ENCODE measurements around the gene VWDE.

Gene VWDE

DNA sequence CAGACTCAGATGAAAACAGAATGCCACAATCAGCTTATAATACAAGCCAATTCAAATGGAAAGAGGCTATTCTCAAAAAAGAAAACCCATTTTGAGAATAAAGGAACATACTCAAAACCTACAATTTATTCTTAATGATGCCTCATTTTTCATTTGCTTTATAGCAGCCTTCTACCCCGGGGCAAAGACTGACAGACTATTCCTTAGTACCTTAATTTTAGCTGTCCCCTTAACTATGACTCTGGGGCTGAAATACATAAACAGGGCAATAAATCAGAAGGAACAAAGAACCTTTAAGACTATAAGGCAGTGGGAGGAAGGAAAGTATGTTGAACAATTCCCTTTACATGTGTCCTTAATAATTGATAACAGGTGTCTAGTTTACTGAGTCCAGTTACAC lies 115.8 kb downstream of the VWDE start:
- Histone ChIP-seq H3K4ac (ENCODE audit: low read depth in 1 of 2, low read length in 2 of 2) (no peak overlapping the region), H3K4me1 (ENCODE audit: control insufficient read depth, insufficient read depth, low read depth, low read length) (no peaks in the 10 kb centered on the region), H3K9ac (ENCODE audit: low read length) (no peak overlapping the region), H3K4me3 (ENCODE audit: insufficient read depth in 1 of 2, low read depth in 1 of 2, low read length in 2 of 2) (no peak overlapping the region), H3K9me3 (ENCODE audit: control insufficient read depth, low read length) (peaks cover 7% of the 10 kb centered on the region), H3K18ac (ENCODE audit: low read depth in 1 of 2, low read length in 2 of 2) (no peak overlapping the region), H3K27me3 (ENCODE audit: control insufficient read depth in 1 of 2, insufficient read depth in 1 of 2, low read length in 2 of 2) (no peaks in the 10 kb centered on the region), H4K8ac (ENCODE audit: low read length) (no peak overlapping the region), H2AK5ac (ENCODE audit: low read length, severe bottlenecking) (no peak overlapping the region), H2BK5ac (ENCODE audit: low read depth, low read length, poor library complexity, severe bottlenecking) (no peak overlapping the region), H4K91ac (ENCODE audit: low read length) (no peak overlapping the region), H2AFZ (ENCODE audit: low read depth, low read length) (no peak overlapping the region), H3K27ac (ENCODE audit: low read length, poor library complexity, severe bottlenecking) (no peak overlapping the region), H2BK120ac (ENCODE audit: low read depth, low read length) (no peak overlapping the region), H2BK15ac (ENCODE audit: low read depth, poor library complexity, severe bottlenecking) (no peak overlapping the region), H3K36me3 (ENCODE audit: control insufficient read depth in 1 of 2, insufficient read depth in 2 of 2, low read depth in 1 of 2, low read length in 2 of 2) (no peaks in the 10 kb centered on the region), H2BK12ac (ENCODE audit: low read length in 2 of 2) (no peak overlapping the region), H3K79me1 (replicated peaks; ENCODE audit: low read length, poor library complexity, severe bottlenecking) (no peaks in the 10 kb centered on the region), H3K23ac (ENCODE audit: low read length in 2 of 2) (no peak overlapping the region), H3K4me2 (ENCODE audit: low read length, poor library complexity, severe bottlenecking) (no peak overlapping the region), H3K14ac (ENCODE audit: low read length in 2 of 2) (no peak overlapping the region)
- WGBS = 89% methylated on average over 1 of the region's 1 CpG
- no peak for DNase-seq

DNA sequence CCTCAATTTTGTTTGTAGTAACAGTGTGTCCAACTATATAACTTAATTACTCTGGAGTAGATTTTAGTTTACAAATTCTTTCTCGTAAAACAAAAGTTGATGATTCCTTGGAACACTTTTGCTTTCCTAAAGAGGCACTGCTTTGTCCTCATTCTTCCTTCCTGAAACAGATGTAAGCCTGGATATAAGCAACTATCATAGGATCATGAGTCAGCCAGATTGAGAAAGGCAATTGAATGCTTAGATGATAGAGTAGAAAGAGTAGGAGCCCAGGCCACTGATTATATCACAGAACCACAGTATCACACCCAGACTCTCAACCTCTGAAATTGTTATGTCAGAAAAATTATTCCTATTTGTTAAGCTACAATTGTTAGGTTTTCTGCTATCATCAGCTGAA lies 122.6 kb downstream of the VWDE start:
- H3K4ac ChIP-seq (ENCODE audit: low read depth in 1 of 2, low read length in 2 of 2) = no peak overlapping the region
- no peaks in the 10 kb centered on the region for H3K79me1 ChIP-seq (replicated peaks; ENCODE audit: low read length, poor library complexity, severe bottlenecking)
- peaks cover 16% of the 10 kb centered on the region for H3K9me3 ChIP-seq (ENCODE audit: control insufficient read depth, low read length)
- DNase-seq = peak; percentile 75
- H3K4me1 ChIP-seq (ENCODE audit: control insufficient read depth, insufficient read depth, low read depth, low read length) = no peaks in the 10 kb centered on the region
- WGBS = no CpG with 5 or more reads among the region's 1 CpG
- no peak overlapping the region for H3K23ac ChIP-seq (ENCODE audit: low read length in 2 of 2)
- no peaks in the 10 kb centered on the region for H3K27me3 ChIP-seq (ENCODE audit: control insufficient read depth in 1 of 2, insufficient read depth in 1 of 2, low read length in 2 of 2)
- peak overlapping the region; percentile 14 for H3K9ac ChIP-seq (ENCODE audit: low read length)
- H3K4me3 ChIP-seq (ENCODE audit: insufficient read depth in 1 of 2, low read depth in 1 of 2, low read length in 2 of 2) = no peak overlapping the region
- H2AFZ ChIP-seq (ENCODE audit: low read depth, low read length) = no peak overlapping the region
- no peak overlapping the region for H3K4me2 ChIP-seq (ENCODE audit: low read length, poor library complexity, severe bottlenecking)
- no peak overlapping the region for H3K18ac ChIP-seq (ENCODE audit: low read depth in 1 of 2, low read length in 2 of 2)
- no peak overlapping the region for H3K27ac ChIP-seq (ENCODE audit: low read length, poor library complexity, severe bottlenecking)
- H2BK15ac ChIP-seq (ENCODE audit: low read depth, poor library complexity, severe bottlenecking) = no peak overlapping the region
- H3K14ac ChIP-seq (ENCODE audit: low read length in 2 of 2) = no peak overlapping the region
- no peak overlapping the region for H4K91ac ChIP-seq (ENCODE audit: low read length)
- no peak overlapping the region for H2BK5ac ChIP-seq (ENCODE audit: low read depth, low read length, poor library complexity, severe bottlenecking)
- no peak overlapping the region for H2BK12ac ChIP-seq (ENCODE audit: low read length in 2 of 2)
- no peak overlapping the region for H4K8ac ChIP-seq (ENCODE audit: low read length)
- H2BK120ac ChIP-seq (ENCODE audit: low read depth, low read length) = no peak overlapping the region
- no peak overlapping the region for H2AK5ac ChIP-seq (ENCODE audit: low read length, severe bottlenecking)
- no peaks in the 10 kb centered on the region for H3K36me3 ChIP-seq (ENCODE audit: control insufficient read depth in 1 of 2, insufficient read depth in 2 of 2, low read depth in 1 of 2, low read length in 2 of 2)
